Endothelial cell (in vitro differentiated cells): ENCODE data around the gene LANCL2. TPM values are rescaled to one million over a fixed set of nuclear protein-coding genes. Genes with fewer than 3 reads are reported as not detected.
"Not testable (repeated sequence)": the region's sequence is repeated elsewhere in the genome, so short reads cannot be mapped to it uniquely, and the experiment has no call there.

Source experiments
- DNase-seq: peaks from one replicate; pipeline ENCODE4 v3.0.0; 2021; ENCODE audit warnings: low spot score
- H3K27ac Mint-ChIP-seq: one replicate; pipeline ENCODE4 v1.8.0; 2021; ENCODE audit warnings: mixed read lengths, inconsistent platforms; ENCODE audit not compliant: unreplicated experiment
- H3K27me3 Mint-ChIP-seq: one replicate; pipeline ENCODE4 v1.8.0; 2021; ENCODE audit warnings: mild to moderate bottlenecking, moderate library complexity, mixed read lengths, inconsistent platforms; ENCODE audit not compliant: unreplicated experiment
- H3K36me3 Mint-ChIP-seq: one replicate; pipeline ENCODE4 v1.8.0; 2021; ENCODE audit warnings: mild to moderate bottlenecking, low read depth, mixed read lengths, inconsistent platforms; ENCODE audit not compliant: unreplicated experiment
- H3K4me1 Mint-ChIP-seq: one replicate; pipeline ENCODE4 v1.8.0; 2021; ENCODE audit warnings: mild to moderate bottlenecking, mixed read lengths, inconsistent platforms; ENCODE audit not compliant: unreplicated experiment
- H3K4me3 Mint-ChIP-seq: one replicate; pipeline ENCODE4 v1.8.0; 2021; ENCODE audit warnings: mild to moderate bottlenecking, mixed read lengths, inconsistent platforms; ENCODE audit not compliant: unreplicated experiment
- H3K9me3 Mint-ChIP-seq: one replicate; pipeline ENCODE4 v1.8.0; 2021; ENCODE audit warnings: mixed read lengths, inconsistent platforms; ENCODE audit not compliant: unreplicated experiment
- total RNA-seq: library from RNA; stranded (reverse); fragmentation: NEBNext Ultra II Directional; extraction: Animal tissue kit (Norgen Biotek cat#: 25700); gene quantifications from one replicate; pipeline ENCODE4 v1.2.1, GENCODE V29; 2021; ENCODE audit not compliant: unreplicated experiment
- TF ChIP-seq, protein P1 (sequence below): fragments of 200-600 bp; sonication (generic); IDR thresholded peaks from one replicate; pipeline ENCODE4 v1.5.0; 2021; ENCODE audit warnings: antibody characterized with exemption; ENCODE audit not compliant: unreplicated experiment

LANCL2 gene
- total RNA-seq, 1 donor from 2014 or later: 14.8 TPM

DNA sequence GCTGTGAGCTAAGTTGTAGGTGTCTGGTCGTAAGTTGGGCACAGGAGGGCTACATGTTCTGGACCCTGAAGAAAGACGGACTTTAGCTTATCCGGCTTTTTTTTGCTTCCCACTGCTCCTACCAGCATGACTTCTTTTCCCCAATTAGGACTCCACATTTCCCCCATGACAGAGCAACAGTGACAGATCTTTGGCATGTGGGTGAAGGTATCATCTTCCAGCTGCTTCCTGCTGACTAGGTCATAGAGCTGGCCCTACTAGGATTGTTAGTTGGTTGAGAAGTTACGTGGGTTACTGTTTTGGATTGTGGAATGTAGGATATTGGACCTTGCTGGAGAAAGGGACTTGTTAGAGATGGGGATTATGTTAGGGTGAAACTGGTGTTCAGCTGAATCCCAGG is 21.4 kb downstream of the LANCL2 start:
- Mint-ChIP-seq H3K9me3 (peaks cover 16% of the 10 kb centered on the region), H3K27me3 (peaks cover 6% of the 10 kb centered on the region), H3K4me3 (no peak overlapping the region), H3K36me3 (peaks cover 54% of the 10 kb centered on the region), H3K27ac (no peak overlapping the region), H3K4me1 (no peaks in the 10 kb centered on the region)
- TF ChIP-seq, protein P1, sequence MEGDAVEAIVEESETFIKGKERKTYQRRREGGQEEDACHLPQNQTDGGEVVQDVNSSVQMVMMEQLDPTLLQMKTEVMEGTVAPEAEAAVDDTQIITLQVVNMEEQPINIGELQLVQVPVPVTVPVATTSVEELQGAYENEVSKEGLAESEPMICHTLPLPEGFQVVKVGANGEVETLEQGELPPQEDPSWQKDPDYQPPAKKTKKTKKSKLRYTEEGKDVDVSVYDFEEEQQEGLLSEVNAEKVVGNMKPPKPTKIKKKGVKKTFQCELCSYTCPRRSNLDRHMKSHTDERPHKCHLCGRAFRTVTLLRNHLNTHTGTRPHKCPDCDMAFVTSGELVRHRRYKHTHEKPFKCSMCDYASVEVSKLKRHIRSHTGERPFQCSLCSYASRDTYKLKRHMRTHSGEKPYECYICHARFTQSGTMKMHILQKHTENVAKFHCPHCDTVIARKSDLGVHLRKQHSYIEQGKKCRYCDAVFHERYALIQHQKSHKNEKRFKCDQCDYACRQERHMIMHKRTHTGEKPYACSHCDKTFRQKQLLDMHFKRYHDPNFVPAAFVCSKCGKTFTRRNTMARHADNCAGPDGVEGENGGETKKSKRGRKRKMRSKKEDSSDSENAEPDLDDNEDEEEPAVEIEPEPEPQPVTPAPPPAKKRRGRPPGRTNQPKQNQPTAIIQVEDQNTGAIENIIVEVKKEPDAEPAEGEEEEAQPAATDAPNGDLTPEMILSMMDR: no peak
- no peak for DNase-seq

DNA sequence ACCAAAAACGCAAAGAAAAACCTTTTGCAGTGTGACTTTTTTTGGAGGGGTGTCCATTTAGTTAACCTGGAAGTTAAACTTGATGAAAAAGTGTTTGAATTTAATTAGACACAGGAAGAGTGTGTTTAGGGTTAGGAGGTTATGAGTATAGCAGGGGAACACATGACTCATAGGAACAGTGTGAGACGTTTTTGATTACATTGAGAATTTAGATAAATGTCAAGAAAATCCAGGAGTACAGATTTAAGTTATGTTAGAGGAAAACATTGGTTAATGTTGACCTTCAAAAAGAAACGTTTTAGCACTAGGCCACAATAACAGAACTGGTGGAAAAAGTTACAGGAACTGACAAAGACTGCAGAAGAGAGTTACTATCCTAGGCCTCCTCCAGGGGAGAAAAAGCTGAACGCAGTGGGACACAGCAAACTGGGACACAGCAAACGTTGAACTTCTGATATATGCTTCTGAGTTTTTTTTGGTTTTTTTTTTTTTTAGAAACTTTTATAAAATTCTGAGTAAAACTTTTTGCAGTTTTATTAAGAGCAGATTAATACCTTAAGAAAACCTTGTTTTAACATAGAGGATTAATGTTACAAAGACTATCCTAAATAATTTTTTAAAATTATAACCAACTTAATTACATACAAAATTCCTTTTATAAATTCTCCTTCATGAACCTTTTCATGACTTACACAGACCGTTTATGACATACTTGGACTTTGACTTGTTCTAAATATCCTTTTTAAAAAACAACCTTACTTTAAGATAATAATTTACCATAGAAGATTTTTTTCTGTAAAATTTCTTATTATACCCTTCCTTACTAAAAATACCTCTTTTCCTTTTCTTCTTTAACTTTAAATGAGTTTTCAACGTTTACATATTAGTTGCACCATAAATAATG is 22.2 kb downstream of the LANCL2 start:
- peaks cover 16% of the 10 kb centered on the region for H3K9me3 Mint-ChIP-seq
- no peaks in the 10 kb centered on the region for H3K4me1 Mint-ChIP-seq
- H3K27me3 Mint-ChIP-seq: peaks cover 5% of the 10 kb centered on the region
- H3K27ac Mint-ChIP-seq: no peak overlapping the region
- DNase-seq: no peak
- H3K36me3 Mint-ChIP-seq: peaks cover 48% of the 10 kb centered on the region
- TF ChIP-seq, protein P1: no peak
- H3K4me3 Mint-ChIP-seq: no peak overlapping the region

DNA sequence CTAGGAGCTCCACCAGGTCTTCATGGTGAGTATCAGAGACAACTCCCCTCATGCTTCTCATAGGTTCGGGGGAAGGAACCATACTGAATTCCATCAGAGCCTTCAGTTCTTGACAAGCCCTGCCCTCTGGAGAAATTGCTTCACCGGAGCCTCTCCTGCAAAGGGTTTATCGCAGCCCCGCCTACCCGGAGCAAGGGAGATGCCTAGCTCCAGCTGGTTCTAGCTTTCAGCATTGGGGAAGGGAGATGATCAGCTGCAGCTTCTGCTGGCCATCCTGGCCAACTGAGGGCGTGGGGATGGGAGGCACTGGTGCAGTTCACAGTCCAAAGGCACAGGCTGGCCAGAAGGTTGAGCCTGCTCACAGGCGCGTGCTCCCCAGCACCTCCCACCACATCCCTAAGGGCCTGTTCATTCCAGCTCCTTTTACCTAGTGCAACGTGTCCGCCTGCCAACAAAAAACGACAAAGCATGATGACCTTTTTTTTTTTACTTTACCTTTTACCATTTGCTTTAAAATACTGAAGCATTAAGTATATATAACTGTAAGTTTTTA is 31.2 kb downstream of the LANCL2 start:
- no peak overlapping the region for H3K4me3 Mint-ChIP-seq

DNA sequence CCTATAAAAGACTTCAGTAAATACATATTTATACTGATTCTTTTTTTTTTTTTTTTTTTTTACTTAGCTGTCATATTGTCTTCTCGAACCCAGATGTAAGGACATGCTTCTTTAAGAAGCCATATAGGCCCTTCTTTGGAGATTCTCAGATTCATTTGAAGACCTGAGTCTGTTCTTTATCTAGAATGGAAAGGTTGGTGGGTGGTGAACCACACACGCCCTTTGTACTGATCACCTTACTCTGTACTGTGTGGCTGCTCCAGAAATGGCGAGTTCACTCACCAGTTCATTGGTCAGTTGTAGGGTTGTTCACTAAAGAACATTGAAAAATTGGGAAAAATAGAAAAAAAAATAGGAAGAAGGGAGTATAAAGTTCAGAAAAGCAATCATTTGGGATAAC is 32.5 kb downstream of the LANCL2 start:
- peaks cover 7% of the 10 kb centered on the region for H3K36me3 Mint-ChIP-seq
- TF ChIP-seq, protein P1: no peak
- DNase-seq: no peak

More for the DNA sequence above, 31.2 kb downstream of the LANCL2 start:
- TF ChIP-seq, protein P1: no peak
- Mint-ChIP-seq H3K4me1 (no peaks in the 10 kb centered on the region), H3K27ac (no peak overlapping the region), H3K36me3 (peaks cover 13% of the 10 kb centered on the region), H3K9me3 (peaks cover 4% of the 10 kb centered on the region), H3K27me3 (peaks cover 3% of the 10 kb centered on the region)
- DNase-seq: no peak

DNA sequence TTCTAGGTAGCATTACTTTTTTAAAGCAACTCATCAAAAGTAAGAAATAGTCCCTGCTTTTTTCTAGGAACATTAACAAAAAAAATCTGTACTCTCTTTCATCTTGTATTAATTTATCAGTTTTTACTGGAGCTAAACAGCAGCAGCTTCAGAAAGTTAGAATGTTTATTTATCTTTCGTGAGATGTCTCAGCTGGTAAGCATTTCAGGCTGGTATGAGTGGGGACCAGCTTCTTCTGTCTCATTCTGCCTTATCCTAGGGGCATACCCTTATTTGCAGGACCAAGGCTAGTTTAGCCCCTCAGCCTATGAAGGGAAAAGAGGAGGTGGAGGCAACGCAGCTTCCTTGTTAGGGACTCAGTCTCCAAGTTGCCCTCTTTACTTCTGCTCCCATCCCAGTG is 35.1 kb downstream of the LANCL2 start:
- H3K4me3 Mint-ChIP-seq: no peak overlapping the region
- DNase-seq: no peak
- no peak overlapping the region for H3K27ac Mint-ChIP-seq
- H3K9me3 Mint-ChIP-seq: peaks cover 4% of the 10 kb centered on the region
- H3K27me3 Mint-ChIP-seq: peaks cover 2% of the 10 kb centered on the region
- TF ChIP-seq, protein P1: no peak
- H3K36me3 Mint-ChIP-seq: peaks cover 16% of the 10 kb centered on the region
- H3K4me1 Mint-ChIP-seq: no peaks in the 10 kb centered on the region

More for the DNA sequence above, 32.5 kb downstream of the LANCL2 start:
- H3K4me1 Mint-ChIP-seq: no peaks in the 10 kb centered on the region
- no peak overlapping the region for H3K4me3 Mint-ChIP-seq
- H3K9me3 Mint-ChIP-seq: peaks cover 4% of the 10 kb centered on the region
- no peak overlapping the region for H3K27ac Mint-ChIP-seq
- H3K27me3 Mint-ChIP-seq: peaks cover 3% of the 10 kb centered on the region

DNA sequence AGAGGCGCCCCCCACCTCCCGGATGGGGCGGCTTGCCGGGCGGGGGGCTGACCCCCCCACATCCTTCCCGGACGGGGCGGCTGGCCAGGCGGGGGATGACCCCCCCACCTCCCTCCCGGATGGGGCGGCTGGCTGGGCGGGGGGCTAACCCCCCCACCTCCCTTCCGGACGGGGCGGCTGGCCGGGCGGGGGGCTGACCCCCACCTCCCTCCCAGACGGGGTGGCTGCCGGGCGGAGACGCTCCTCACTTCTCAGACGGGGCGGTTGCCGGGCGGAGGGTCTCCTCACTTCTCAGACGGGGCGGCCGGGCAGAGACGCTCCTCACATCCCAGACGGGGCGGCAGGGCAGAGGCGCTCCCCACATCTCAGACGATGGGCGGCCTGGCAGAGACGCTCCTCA is 37.4 kb downstream of the LANCL2 start:
- H3K27me3 Mint-ChIP-seq, H3K4me3 Mint-ChIP-seq, H3K27ac Mint-ChIP-seq, H3K9me3 Mint-ChIP-seq, DNase-seq, H3K4me1 Mint-ChIP-seq: not testable (repeated sequence)
- H3K36me3 Mint-ChIP-seq: peaks cover 25% of the 10 kb centered on the region
